ENCODE data around the gene CHD1. TPM values are rescaled to one million over a fixed set of nuclear protein-coding genes. Genes with fewer than 3 reads are reported as not detected.

Gene CHD1
- total and polyA plus RNA-seq, 2 of the 13 experiments (the other 11 are each of a cell fraction or from before 2014, with no cell fraction given), result 22.8 to 55.9 TPM

DNA sequence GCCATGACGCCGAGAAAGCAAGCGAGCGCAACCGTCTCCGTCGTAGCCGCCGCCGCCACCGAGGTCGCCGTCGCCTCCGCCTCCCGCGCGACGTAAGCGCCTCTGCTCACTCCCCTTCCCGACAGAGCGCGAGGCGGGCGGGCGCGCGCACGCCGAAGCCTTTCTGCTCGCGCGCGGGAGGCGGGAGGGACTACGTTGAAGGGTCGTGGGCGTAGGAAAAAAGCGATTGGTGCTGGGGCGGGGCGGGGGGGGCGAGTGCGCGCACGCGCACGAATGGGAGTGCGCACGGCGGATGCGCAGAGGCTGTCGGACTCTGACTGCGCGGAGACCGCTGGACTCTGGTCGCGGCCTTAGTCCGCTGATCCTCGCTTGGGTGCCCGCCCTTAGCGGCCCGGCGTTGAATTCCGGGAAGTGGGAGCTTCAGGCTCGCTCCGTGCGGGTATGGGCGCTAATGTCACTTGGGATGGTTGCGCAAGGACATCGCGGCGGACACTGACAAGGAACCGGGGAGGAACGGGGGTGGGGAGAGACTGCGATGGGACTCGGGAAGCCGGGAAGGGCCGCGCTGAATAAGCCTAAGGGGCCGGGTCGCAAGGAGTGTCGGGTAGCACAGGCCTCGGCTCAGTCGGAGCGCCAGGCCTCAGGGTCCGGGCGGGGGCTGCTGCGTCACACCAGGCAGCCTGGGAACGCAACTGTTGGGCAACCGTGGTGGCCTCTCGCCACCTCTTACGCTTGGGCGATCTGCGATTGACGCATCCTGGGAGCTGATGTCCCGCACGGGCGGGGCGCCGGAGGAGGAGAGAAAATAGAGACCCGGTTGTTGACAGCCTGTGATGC is at the start of gene CHD1 (continued):
- peak; percentile 88 for TF ChIP-seq THAP11 (CRISPR knock-in tag; IDR thresholded peaks at IDR 0.05)
- TF ChIP-seq, protein P1, sequence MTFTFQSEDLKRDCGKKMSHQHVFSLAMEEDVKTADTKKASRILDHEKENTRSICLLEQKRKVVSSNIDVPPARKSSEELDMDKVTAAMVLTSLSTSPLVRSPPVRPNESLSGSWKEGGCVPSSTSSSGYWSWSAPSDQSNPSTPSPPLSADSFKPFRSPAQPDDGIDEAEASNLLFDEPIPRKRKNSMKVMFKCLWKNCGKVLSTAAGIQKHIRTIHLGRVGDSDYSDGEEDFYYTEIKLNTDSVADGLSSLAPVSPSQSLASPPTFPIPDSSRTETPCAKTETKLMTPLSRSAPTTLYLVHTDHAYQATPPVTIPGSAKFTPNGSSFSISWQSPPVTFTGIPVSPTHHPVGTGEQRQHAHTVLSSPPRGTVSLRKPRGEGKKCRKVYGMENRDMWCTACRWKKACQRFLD (CRISPR knock-in tag; IDR thresholded peaks at IDR 0.05; ENCODE audit: borderline replicate concordance), result peak; percentile 46; the same call in 1 of the 2 replicates
- TF ChIP-seq RAD21 (CRISPR knock-in tag; IDR thresholded peaks at IDR 0.05), result no peak
- TF ChIP-seq, protein P2, sequence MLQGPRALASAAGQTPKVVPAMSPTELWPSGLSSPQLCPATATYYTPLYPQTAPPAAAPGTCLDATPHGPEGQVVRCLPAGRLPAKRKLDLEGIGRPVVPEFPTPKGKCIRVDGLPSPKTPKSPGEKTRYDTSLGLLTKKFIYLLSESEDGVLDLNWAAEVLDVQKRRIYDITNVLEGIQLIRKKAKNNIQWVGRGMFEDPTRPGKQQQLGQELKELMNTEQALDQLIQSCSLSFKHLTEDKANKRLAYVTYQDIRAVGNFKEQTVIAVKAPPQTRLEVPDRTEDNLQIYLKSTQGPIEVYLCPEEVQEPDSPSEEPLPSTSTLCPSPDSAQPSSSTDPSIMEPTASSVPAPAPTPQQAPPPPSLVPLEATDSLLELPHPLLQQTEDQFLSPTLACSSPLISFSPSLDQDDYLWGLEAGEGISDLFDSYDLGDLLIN (CRISPR knock-in tag; IDR thresholded peaks at IDR 0.05; ENCODE audit: borderline replicate concordance), result peak; percentile 34; the same call in 1 of the 2 replicates
- TF ChIP-seq ZIK1 (CRISPR knock-in tag; IDR thresholded peaks at IDR 0.05; ENCODE audit: borderline replicate concordance, low read depth), result peak; percentile 83; the same call in 1 of the 2 replicates
- TF ChIP-seq, protein P3, sequence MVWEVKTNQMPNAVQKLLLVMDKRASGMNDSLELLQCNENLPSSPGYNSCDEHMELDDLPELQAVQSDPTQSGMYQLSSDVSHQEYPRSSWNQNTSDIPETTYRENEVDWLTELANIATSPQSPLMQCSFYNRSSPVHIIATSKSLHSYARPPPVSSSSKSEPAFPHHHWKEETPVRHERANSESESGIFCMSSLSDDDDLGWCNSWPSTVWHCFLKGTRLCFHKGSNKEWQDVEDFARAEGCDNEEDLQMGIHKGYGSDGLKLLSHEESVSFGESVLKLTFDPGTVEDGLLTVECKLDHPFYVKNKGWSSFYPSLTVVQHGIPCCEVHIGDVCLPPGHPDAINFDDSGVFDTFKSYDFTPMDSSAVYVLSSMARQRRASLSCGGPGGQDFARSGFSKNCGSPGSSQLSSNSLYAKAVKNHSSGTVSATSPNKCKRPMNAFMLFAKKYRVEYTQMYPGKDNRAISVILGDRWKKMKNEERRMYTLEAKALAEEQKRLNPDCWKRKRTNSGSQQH (CRISPR knock-in tag; IDR thresholded peaks at IDR 0.05; ENCODE audit: low read depth), result no peak; the same call in none of the 2 replicates
- peak; percentile 77 for TF ChIP-seq FOSL2 (CRISPR knock-in tag; IDR thresholded peaks at IDR 0.05)
- TF ChIP-seq NFE2L1 (CRISPR knock-in tag; IDR thresholded peaks at IDR 0.05; ENCODE audit: borderline replicate concordance), result peak; percentile 90; the same call in 1 of the 2 replicates
- no peak for TF ChIP-seq FOXP1 (IDR thresholded peaks at IDR 0.05)
- TF ChIP-seq FOXP1 (CRISPR knock-in tag; IDR thresholded peaks at IDR 0.05), result peak; percentile 56; the same call in 1 of the 2 replicates
- TF ChIP-seq ZNF552 (CRISPR knock-in tag; IDR thresholded peaks at IDR 0.05; ENCODE audit: borderline replicate concordance), result peak; percentile 45; the same call in 1 of the 2 replicates
- TF ChIP-seq RCOR2 (CRISPR knock-in tag; IDR thresholded peaks at IDR 0.05), result no peak
- TF ChIP-seq NFKB2 (CRISPR knock-in tag; IDR thresholded peaks at IDR 0.05; ENCODE audit: borderline replicate concordance), result peak; percentile 90; the same call in 1 of the 2 replicates
- TF ChIP-seq TEAD3 (CRISPR knock-in tag; optimal IDR thresholded peaks at IDR 0.05; ENCODE audit: borderline replicate concordance), result peak; percentile 61
- peak; percentile 80 for TF ChIP-seq FOXJ3 (CRISPR knock-in tag; IDR thresholded peaks at IDR 0.05; ENCODE audit: borderline replicate concordance)
- TF ChIP-seq NCOR1 (IDR thresholded peaks at IDR 0.05; ENCODE audit: borderline replicate concordance, low read length), result peak; percentile 75
- peak; percentile 79 for TF ChIP-seq KLF6 (CRISPR knock-in tag; IDR thresholded peaks at IDR 0.05)
- no peak for TF ChIP-seq ZNF720 (CRISPR knock-in tag; IDR thresholded peaks at IDR 0.05)
- peak; percentile 61; the same call in 1 of the 2 replicates for TF ChIP-seq ZNF816 (CRISPR knock-in tag; IDR thresholded peaks at IDR 0.05; ENCODE audit: borderline replicate concordance)
- TF ChIP-seq ZNF629 (CRISPR knock-in tag; conservative IDR thresholded peaks at IDR 0.05), result peak; percentile 69
- TF ChIP-seq PCBP1 (IDR thresholded peaks at IDR 0.05; ENCODE audit: borderline replicate concordance, low read depth, low read length), result peak; percentile 49; the same call in 1 of the 2 replicates
- TF ChIP-seq SMYD3 (CRISPR knock-in tag; IDR thresholded peaks at IDR 0.05), result no peak
- TF ChIP-seq, protein P4, sequence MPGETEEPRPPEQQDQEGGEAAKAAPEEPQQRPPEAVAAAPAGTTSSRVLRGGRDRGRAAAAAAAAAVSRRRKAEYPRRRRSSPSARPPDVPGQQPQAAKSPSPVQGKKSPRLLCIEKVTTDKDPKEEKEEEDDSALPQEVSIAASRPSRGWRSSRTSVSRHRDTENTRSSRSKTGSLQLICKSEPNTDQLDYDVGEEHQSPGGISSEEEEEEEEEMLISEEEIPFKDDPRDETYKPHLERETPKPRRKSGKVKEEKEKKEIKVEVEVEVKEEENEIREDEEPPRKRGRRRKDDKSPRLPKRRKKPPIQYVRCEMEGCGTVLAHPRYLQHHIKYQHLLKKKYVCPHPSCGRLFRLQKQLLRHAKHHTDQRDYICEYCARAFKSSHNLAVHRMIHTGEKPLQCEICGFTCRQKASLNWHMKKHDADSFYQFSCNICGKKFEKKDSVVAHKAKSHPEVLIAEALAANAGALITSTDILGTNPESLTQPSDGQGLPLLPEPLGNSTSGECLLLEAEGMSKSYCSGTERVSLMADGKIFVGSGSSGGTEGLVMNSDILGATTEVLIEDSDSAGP (CRISPR knock-in tag; IDR thresholded peaks at IDR 0.05; ENCODE audit: borderline replicate concordance), result peak; percentile 86

Data from HepG2 (cell line).